Small intestine (tissue), 16 donors: ENCODE results near the gene HSPA5. TPM values are rescaled to one million over a fixed set of nuclear protein-coding genes. Genes with fewer than 3 reads are reported as not detected.
"Not testable (repeated sequence)": the region's sequence is repeated elsewhere in the genome, so short reads cannot be mapped to it uniquely, and the experiment has no call there.

ENCODE experiments used
- DNase-seq, 2 donors: peaks; one replicate each; pipeline versions ENCODE4 v3.0.0 to v3.0.0-alpha.2; 2013
- FAIRE-seq: peaks from 2 replicates; lab custom pipeline; 2012; peaks lifted over from hg19 to GRCh38; lab: Jason Lieb, UNC
- H3K27ac ChIP-seq, 3 donors: one replicate each; pipeline ENCODE4 v1.5.1; 2013; ENCODE audit warnings: low read length in 2 of 3, mild to moderate bottlenecking in 2 of 3, control low read depth in 1 of 3, inconsistent platforms in 1 of 3, low read depth in 1 of 3, moderate library complexity in 1 of 3
- H3K27me3 ChIP-seq, 3 donors: one replicate each; pipeline ENCODE4 v1.6.1; 2013; ENCODE audit warnings: low read length in 3 of 3, inconsistent platforms in 1 of 3; ENCODE audit not compliant: control insufficient read depth in 3 of 3, insufficient read depth in 3 of 3
- H3K36me3 ChIP-seq, 3 donors: one replicate each; pipeline ENCODE4 v1.6.1; 2013; ENCODE audit warnings: low read length in 3 of 3, inconsistent platforms in 1 of 3, low read depth in 1 of 3, mild to moderate bottlenecking in 1 of 3, moderate library complexity in 1 of 3; ENCODE audit not compliant: control insufficient read depth in 3 of 3, insufficient read depth in 2 of 3
- H3K4me1 ChIP-seq, 3 donors: one replicate each; pipeline ENCODE4 v1.6.1; 2013; ENCODE audit warnings: low read length in 2 of 3, inconsistent platforms in 1 of 3, low read depth in 1 of 3, mild to moderate bottlenecking in 1 of 3, moderate library complexity in 1 of 3; ENCODE audit not compliant: control insufficient read depth in 3 of 3, insufficient read depth in 2 of 3
- H3K4me3 ChIP-seq, 3 donors: one replicate each; pipeline ENCODE4 v1.5.1; 2013; ENCODE audit warnings: low read length in 3 of 3, control low read depth in 1 of 3, inconsistent platforms in 1 of 3, low read depth in 1 of 3, mild to moderate bottlenecking in 1 of 3, moderate library complexity in 1 of 3
- H3K9me3 ChIP-seq, 2 donors: one replicate each; pipeline ENCODE4 v1.6.1; 2013; ENCODE audit warnings: low read depth in 1 of 2, low read length in 1 of 2; ENCODE audit not compliant: control insufficient read depth in 2 of 2, insufficient read depth in 1 of 2
- WGBS, 3 donors: extraction: QIAGEN DNeasy Blood & Tissue Kit; methylation state at CpG; one replicate each; pipeline ENCODE4 v1.1.7; 2013; 5-methylcytosine and 5-hydroxymethylcytosine counted together
- long read RNA-seq, 10 donors: transcript quantifications; one replicate each; lab custom pipeline, GENCODE V29; 2026
- polyA plus RNA-seq, 4 donors: library from polyadenylated mRNA; stranded (reverse) in 3 of 4; unstranded in 1 of 4; fragments of 200-250 nt in 3 of 4; fragments of 120-200 nt in 1 of 4; gene quantifications; one replicate each; pipeline versions ENCODE4 v1.2.1 to v1.2.3, GENCODE V29; 2013
- donor health status: healthy with polysubstance abuse.
- donor health status: control.
- donor health status: control.
- donor health status: Bipolar disorder and iron deficiency.
- donor health status: healthy.

Gene HSPA5
- polyA plus RNA-seq, result 100 to 1,000 TPM in 2 of 4 donors, 10 to 100 TPM in 2; 35.8 to 319 (median 138) TPM
- long read RNA-seq, donor 1, transcript HSPA5-201 (8 exons, 3,908 nt), result major isoform, 238 of 530 reads
- long read RNA-seq, donor 1, partial matches to known transcripts, result 292 of 530 reads
- long read RNA-seq, donor 1, other reads (novel, unspliced or antisense), result 0 of 530 reads
- long read RNA-seq, donor 2, transcript HSPA5-201 (8 exons, 3,908 nt), result major isoform, 134 of 206 reads
- long read RNA-seq, donor 2, partial matches to known transcripts, result 72 of 206 reads
- long read RNA-seq, donor 2, other reads (novel, unspliced or antisense), result 0 of 206 reads
- long read RNA-seq, donor 3, transcript HSPA5-201 (8 exons, 3,908 nt), result major isoform, 36 of 138 reads
- long read RNA-seq, donor 3, partial matches to known transcripts, result 102 of 138 reads
- long read RNA-seq, donor 3, other reads (novel, unspliced or antisense), result 0 of 138 reads
- long read RNA-seq, donor 4, partial matches to known transcripts, result 5 of 9 reads
- long read RNA-seq, donor 4, other reads (novel, unspliced or antisense), result 0 of 9 reads
- long read RNA-seq, donor 5, transcript HSPA5-201 (8 exons, 3,908 nt), result major isoform, 20 of 84 reads
- long read RNA-seq, donor 5, partial matches to known transcripts, result 64 of 84 reads
- long read RNA-seq, donor 5, other reads (novel, unspliced or antisense), result 0 of 84 reads
- long read RNA-seq, donor 6, transcript HSPA5-201 (8 exons, 3,908 nt), result major isoform, 84 of 484 reads
- long read RNA-seq, donor 6, partial matches to known transcripts, result 400 of 484 reads
- long read RNA-seq, donor 6, other reads (novel, unspliced or antisense), result 0 of 484 reads
- long read RNA-seq, donor 7, result 0 reads
- long read RNA-seq, donor 8, transcript HSPA5-201 (8 exons, 3,908 nt), result major isoform, 9 of 24 reads
- long read RNA-seq, donor 8, partial matches to known transcripts, result 15 of 24 reads
- long read RNA-seq, donor 8, other reads (novel, unspliced or antisense), result 0 of 24 reads
- long read RNA-seq, donor 9, transcript HSPA5-201 (8 exons, 3,908 nt), result major isoform, 20 of 98 reads
- long read RNA-seq, donor 9, partial matches to known transcripts, result 78 of 98 reads
- long read RNA-seq, donor 9, other reads (novel, unspliced or antisense), result 0 of 98 reads
- long read RNA-seq, donor 10, transcript HSPA5-201 (8 exons, 3,908 nt), result major isoform, 187 of 992 reads
- long read RNA-seq, donor 10, partial matches to known transcripts, result 805 of 992 reads
- long read RNA-seq, donor 10, other reads (novel, unspliced or antisense), result 0 of 992 reads

DNA sequence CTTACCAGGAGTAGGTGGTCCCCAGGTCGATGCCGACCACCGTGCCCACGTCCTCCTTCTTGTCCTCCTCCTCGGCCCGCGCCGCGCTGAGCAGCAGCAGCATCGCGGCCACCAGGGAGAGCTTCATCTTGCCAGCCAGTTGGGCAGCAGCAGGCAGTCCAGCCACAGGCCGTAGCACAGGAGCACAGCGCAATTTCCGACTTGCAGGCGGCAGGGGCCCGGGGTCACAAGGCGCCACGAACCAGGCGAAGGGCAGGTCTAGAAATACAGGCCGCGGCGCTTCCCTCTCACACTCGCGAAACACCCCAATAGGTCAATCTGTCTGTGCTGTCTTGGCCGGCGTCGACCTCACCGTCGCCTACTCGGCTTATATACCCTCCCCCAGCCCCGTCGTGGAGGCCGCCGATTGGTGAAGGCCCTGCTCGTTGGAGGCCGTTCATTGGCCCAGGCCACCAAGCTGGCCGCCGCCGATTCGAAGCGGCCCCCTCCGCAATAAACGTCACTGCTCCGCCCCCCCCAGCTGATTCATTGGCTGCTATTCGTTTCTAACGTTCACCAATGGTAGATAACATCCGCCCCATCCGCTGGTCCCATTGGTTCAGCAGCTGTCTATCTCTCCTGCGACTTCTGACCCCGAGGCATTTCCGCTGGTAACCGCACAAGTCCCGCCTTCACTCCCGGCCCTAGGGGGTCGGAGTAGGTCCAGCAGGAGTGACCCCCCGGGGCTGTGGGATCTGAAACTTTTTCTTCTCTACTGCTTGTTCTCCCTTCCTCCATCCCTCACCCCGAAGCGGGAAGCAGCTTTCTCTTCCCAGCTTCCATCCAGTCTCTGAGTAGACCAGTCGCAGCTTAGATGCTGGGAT is at the start of gene HSPA5:
Gene HSPA5 (minus strand): TSS at position 344 of the 863 bp plus-strand sequence. CDS start 217 bp downstream, at position 127.
- peak within 1 kb of the TSS; percentile 74 to 97 (median 95) for H3K4me3 ChIP-seq
- peaks cover 2 to 17% (median 8%) of the 10 kb centered on the region in 3 donors for H3K4me1 ChIP-seq
- peaks cover 9 to 26% (median 15%) of the 10 kb centered on the region in 3 donors for H3K36me3 ChIP-seq
- FAIRE-seq (no peak), DNase-seq (peak; percentile 100)
- peak within 1 kb of the TSS; percentile 95 to 98 (median 97) for H3K27ac ChIP-seq
- H3K27me3 ChIP-seq, result no peaks in the 10 kb centered on the region
- H3K9me3 ChIP-seq, result no peaks in the 10 kb centered on the region
- WGBS, 3 donors, result 0 to 1% (median 0%) methylated on average over 55 to 59 of the region's 59 CpGs

DNA sequence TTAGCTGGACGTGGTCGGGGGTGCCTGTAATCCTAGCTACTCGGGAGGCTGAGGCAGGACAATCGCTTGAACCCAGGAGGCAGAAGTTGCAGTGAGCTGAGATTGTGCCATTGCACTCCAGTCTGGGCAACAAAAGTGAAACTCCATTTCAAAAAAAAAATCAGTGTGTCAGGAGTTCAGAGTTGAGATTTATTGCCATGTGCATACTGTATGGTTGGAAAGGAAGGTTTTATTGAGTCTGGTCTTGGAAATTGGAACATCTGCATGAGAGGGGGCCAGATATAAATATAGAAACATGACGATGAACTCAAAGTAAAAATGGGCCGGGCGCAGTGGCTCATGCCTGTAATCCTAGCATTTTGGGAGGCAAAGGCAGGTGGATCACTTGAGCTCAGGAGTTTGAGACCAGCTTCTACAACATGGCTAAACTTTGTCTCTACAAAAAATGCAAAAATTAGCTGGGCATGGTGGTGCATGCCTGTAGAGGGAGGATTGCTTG is 45.8 kb upstream of the HSPA5 start:
- peak in 1 of 2 donors; percentile 30 for DNase-seq

DNA sequence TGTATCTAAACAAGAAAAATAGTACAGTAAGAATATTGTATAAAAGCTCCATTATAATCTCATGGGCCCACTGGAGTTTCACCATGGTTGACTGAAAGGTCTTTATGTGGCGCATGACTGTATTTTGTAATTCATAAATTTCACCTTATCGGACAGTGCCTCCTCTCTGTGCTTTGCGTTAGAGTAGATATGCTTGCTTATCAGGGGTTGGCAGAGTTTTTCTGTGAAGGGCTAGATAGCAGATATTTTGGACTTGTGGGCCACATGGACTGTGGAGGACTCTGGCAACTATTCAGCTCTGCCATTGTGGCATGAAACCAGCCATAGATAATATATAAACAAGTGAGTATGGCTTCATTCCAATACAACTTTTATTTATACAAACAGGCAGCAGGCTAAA is 43.7 kb upstream of the HSPA5 start:
- no peak overlapping the region for H3K27ac ChIP-seq
- WGBS, 3 donors, result 52 to 76% (median 61%) methylated on average over 3 of the region's 3 CpGs
- H3K27me3 ChIP-seq, result no peaks in the 10 kb centered on the region
- DNase-seq (no peak), FAIRE-seq (no peak)
- H3K4me1 ChIP-seq, result peaks cover 0 to 3% (median 0%) of the 10 kb centered on the region in 3 donors
- peaks cover 0 to 19% (median 5%) of the 10 kb centered on the region in 3 donors for H3K36me3 ChIP-seq
- H3K9me3 ChIP-seq, result no peaks in the 10 kb centered on the region
- H3K4me3 ChIP-seq, result no peak overlapping the region

More for the DNA sequence above, 45.8 kb upstream of the HSPA5 start:
- not testable (repeated sequence) for H3K4me1 ChIP-seq, H3K27ac ChIP-seq, H3K27me3 ChIP-seq, FAIRE-seq, H3K9me3 ChIP-seq, H3K4me3 ChIP-seq
- 86 to 90% (median 88%) methylated on average over 7 of the region's 7 CpGs for WGBS, 3 donors
- H3K36me3 ChIP-seq, result peaks cover 0 to 25% (median 5%) of the 10 kb centered on the region in 3 donors

DNA sequence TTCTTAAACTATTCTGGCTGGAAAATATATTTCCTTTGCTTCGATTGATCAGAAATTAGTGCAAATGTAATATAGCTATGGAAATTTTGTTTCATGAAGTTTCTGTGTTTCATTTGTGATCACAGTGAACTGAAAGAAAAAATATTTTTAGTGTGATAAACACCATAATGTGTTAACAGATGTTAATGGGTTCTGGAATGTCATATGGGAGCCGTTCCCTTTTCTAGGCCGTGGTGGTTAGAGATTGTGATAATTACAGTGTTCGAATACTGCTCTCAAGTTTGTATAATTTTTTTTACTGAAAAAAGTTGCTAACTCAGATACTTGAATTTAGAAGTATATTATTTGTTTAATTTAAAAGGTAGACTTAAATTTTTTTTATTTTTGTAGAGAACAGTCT is 39.8 kb upstream of the HSPA5 start:
- no peak for FAIRE-seq
- no peak overlapping the region for H3K4me3 ChIP-seq
- WGBS, 3 donors, result 69 to 86% (median 83%) methylated on average over 4 of the region's 4 CpGs

DNA sequence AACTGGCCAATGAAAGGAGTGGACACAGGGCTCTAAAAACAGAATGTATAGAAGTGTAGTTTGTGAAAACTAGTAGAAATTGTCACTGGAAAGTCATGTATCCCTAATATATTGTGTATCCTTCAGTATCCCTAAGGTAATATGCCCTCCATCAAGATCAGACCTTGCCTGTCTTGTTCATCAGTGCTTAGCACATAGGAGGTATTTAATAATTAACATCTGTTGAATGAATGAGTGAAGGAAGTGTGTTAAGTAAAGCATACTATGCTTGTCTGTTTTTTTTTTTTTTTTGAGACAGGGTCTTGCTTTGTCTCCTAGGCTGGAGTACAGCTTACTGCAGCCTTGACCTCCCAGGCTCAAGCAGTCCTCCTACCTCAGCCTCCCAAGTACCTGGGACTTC is 36.3 kb upstream of the HSPA5 start:
- no peak overlapping the region for H3K27ac ChIP-seq
- no peaks in the 10 kb centered on the region for H3K4me1 ChIP-seq
- H3K9me3 ChIP-seq, result no peaks in the 10 kb centered on the region
- H3K36me3 ChIP-seq, result peaks cover 0 to 10% (median 3%) of the 10 kb centered on the region in 3 donors
- FAIRE-seq (no peak), DNase-seq (no peak)
- H3K4me3 ChIP-seq, result no peak overlapping the region
- H3K27me3 ChIP-seq, result no peaks in the 10 kb centered on the region

More for the DNA sequence above, 39.8 kb upstream of the HSPA5 start:
- no peaks in the 10 kb centered on the region for H3K4me1 ChIP-seq
- H3K27me3 ChIP-seq, result no peaks in the 10 kb centered on the region
- no peaks in the 10 kb centered on the region for H3K9me3 ChIP-seq
- DNase-seq, result no peak
- no peak overlapping the region for H3K27ac ChIP-seq
- peaks cover 0 to 16% (median 3%) of the 10 kb centered on the region in 3 donors for H3K36me3 ChIP-seq

DNA sequence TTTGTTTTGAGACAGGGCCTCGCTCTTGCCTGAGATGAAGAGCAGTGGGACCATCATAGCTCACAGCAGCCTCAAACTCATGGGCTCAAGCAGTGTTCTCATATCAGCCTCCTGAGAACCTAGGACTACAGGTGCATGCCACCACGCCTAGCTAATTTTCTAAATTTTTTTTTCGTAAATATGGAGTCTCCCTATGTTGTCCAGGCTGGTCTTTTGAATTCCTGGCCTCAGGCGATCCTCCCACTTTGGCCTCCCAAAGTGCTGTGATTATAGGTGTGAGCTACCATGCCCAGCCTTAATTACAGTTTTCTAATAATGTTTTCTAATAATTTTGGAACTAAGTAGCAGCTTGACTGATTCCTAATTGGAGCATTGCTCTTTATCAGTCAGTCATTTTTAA is 35.6 kb upstream of the HSPA5 start:
- no peak overlapping the region for H3K4me3 ChIP-seq
- DNase-seq (no peak), FAIRE-seq (no peak)
- WGBS, 3 donors, result 95 to 97% (median 96%) methylated on average over 4 of the region's 4 CpGs
- H3K36me3 ChIP-seq, result peaks cover 0 to 10% (median 3%) of the 10 kb centered on the region in 3 donors
- H3K27me3 ChIP-seq, result no peaks in the 10 kb centered on the region
- no peaks in the 10 kb centered on the region for H3K4me1 ChIP-seq
- no peaks in the 10 kb centered on the region for H3K9me3 ChIP-seq
- no peak overlapping the region for H3K27ac ChIP-seq

DNA sequence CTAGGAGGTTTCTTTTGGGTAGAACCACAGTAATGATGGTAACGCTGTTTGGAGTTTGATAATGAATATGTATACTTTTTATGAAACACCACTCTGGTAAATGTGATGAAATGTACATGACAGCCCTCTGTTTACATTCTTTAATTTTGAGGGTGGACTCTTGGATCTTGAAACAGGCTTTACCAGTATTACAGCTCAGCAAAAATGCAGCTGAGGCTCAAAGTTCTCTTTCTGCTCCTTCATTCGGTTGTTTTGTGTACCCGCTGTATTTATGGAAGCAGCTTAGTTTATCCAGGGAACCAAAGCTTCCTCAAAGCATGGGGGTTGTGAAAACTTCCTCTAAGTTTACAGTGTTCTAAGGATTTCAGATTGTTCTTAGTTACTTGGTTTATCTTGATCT is 31.6 kb upstream of the HSPA5 start:
- Histone ChIP-seq H3K9me3 (no peaks in the 10 kb centered on the region), H3K36me3 (peaks cover 0 to 19% (median 0%) of the 10 kb centered on the region in 3 donors), H3K27me3 (no peaks in the 10 kb centered on the region), H3K4me3 (no peak overlapping the region), H3K27ac (no peak overlapping the region), H3K4me1 (no peaks in the 10 kb centered on the region)
- FAIRE-seq, result no peak
- DNase-seq, result peak; percentile 80 to 85
- 16 to 34% (median 31%) methylated on average over 3 of the region's 3 CpGs for WGBS, 3 donors
